Neuronal stem cell (in vitro differentiated cells): ENCODE measurements around the gene DNAH8.
"Not testable (repeated sequence)": the region's sequence is repeated elsewhere in the genome, so short reads cannot be mapped to it uniquely, and the experiment has no call there.

Experiments used
- DNase-seq: peaks from one replicate; pipeline ENCODE4 v3.0.0-alpha.2; 2013; ENCODE audit warnings: low spot score
- H2AFZ ChIP-seq: one replicate; pipeline ENCODE4 v1.6.1; 2013; ENCODE audit warnings: mild to moderate bottlenecking, low read length, inconsistent platforms
- H2AK5ac ChIP-seq: 2 replicates; pipeline ENCODE4 v1.6.1; 2013; ENCODE audit warnings: low read depth, mild to moderate bottlenecking, inconsistent platforms, low read length, moderate library complexity, mixed read lengths
- H2BK120ac ChIP-seq: 2 replicates; pipeline ENCODE4 v1.6.1; 2013; ENCODE audit warnings: low read depth, mild to moderate bottlenecking, inconsistent platforms, low read length, moderate library complexity, mixed read lengths
- H2BK12ac ChIP-seq: one replicate; pipeline ENCODE4 v1.6.1; 2013; ENCODE audit warnings: low read length, inconsistent platforms
- H2BK15ac ChIP-seq: 2 replicates; pipeline ENCODE4 v1.6.1; 2013; ENCODE audit warnings: mild to moderate bottlenecking, low read length, inconsistent platforms, mixed read lengths
- H2BK5ac ChIP-seq: one replicate; pipeline ENCODE4 v1.6.1; 2013; ENCODE audit warnings: inconsistent platforms, mild to moderate bottlenecking, low read length, moderate library complexity
- H3K14ac ChIP-seq: one replicate; pipeline ENCODE4 v1.6.1; 2013; ENCODE audit warnings: low read length, inconsistent platforms
- H3K18ac ChIP-seq: 2 replicates; pipeline ENCODE4 v1.6.1; 2013; ENCODE audit warnings: low read length, inconsistent platforms
- H3K23ac ChIP-seq: 2 replicates; pipeline ENCODE4 v1.6.1; 2013; ENCODE audit warnings: low read depth, mild to moderate bottlenecking, mixed read lengths, low read length, inconsistent platforms; ENCODE audit not compliant: poor library complexity
- H3K27ac ChIP-seq: replicated peaks from 3 replicates; pipeline ENCODE4 v1.5.1; 2013; ENCODE audit warnings: low read length, inconsistent platforms
- H3K27me3 ChIP-seq, 3 experiments: 2 replicates each; pipeline ENCODE4 v1.6.1; 2013; ENCODE audit warnings: low read length in 3 of 3, mild to moderate bottlenecking in 2 of 3, inconsistent platforms in 1 of 3, low read depth in 1 of 3, mixed read lengths in 1 of 3, moderate library complexity in 1 of 3; ENCODE audit not compliant: control insufficient read depth in 3 of 3, insufficient read depth in 3 of 3
- H3K36me3 ChIP-seq, 2 donors: replicated peaks in 1 of 2; 2 replicates each; pipeline ENCODE4 v1.6.1; 2013; ENCODE audit warnings: low read length in 2 of 2; ENCODE audit not compliant: control insufficient read depth in 2 of 2, insufficient read depth in 2 of 2
- H3K4ac ChIP-seq: 2 replicates; pipeline ENCODE4 v1.6.1; 2013; ENCODE audit warnings: inconsistent platforms, mild to moderate bottlenecking, low read length, moderate library complexity
- H3K4me1 ChIP-seq, 2 donors: 1 replicate in 1 of 2; 2 replicates in 1 of 2; pipeline ENCODE4 v1.6.1; 2013; ENCODE audit warnings: low read length in 2 of 2, low read depth in 1 of 2; ENCODE audit not compliant: control insufficient read depth in 2 of 2, insufficient read depth in 1 of 2
- H3K4me2 ChIP-seq: one replicate; pipeline ENCODE4 v1.6.1; 2013; ENCODE audit warnings: mild to moderate bottlenecking, low read length, inconsistent platforms; ENCODE audit not compliant: insufficient read depth, poor library complexity, severe bottlenecking
- H3K4me3 ChIP-seq, 2 donors: 2 replicates each; pipeline ENCODE4 v1.5.1; 2013; ENCODE audit warnings: low read length in 2 of 2, mild to moderate bottlenecking in 2 of 2, inconsistent platforms in 1 of 2, moderate library complexity in 1 of 2
- H3K79me1 ChIP-seq: one replicate; pipeline ENCODE4 v1.6.1; 2013; ENCODE audit warnings: low read depth, mild to moderate bottlenecking, inconsistent platforms, low read length, moderate library complexity
- H3K9ac ChIP-seq: one replicate; pipeline ENCODE4 v1.6.1; 2013; ENCODE audit warnings: mild to moderate bottlenecking, low read depth, low read length, inconsistent platforms; ENCODE audit not compliant: poor library complexity
- H3K9me3 ChIP-seq, 2 donors: replicated peaks in 1 of 2; 2 replicates each; pipeline versions ENCODE3 to v1.6.1; 2013; ENCODE audit warnings: low read length in 2 of 2, mild to moderate bottlenecking in 2 of 2, inconsistent platforms in 1 of 2, low read depth in 1 of 2, mixed read lengths in 1 of 2, moderate library complexity in 1 of 2; ENCODE audit not compliant: control insufficient read depth in 2 of 2, insufficient read depth in 1 of 2
- H4K8ac ChIP-seq: one replicate; pipeline ENCODE4 v1.6.1; 2013; ENCODE audit warnings: low read depth, mild to moderate bottlenecking, inconsistent platforms, low read length, moderate library complexity
- H4K91ac ChIP-seq: one replicate; pipeline ENCODE4 v1.6.1; 2013; ENCODE audit warnings: low read length, low read depth, mild to moderate bottlenecking, inconsistent platforms; ENCODE audit not compliant: poor library complexity
- WGBS, 2 donors: extraction: QIAGEN DNeasy Blood & Tissue Kit; methylation state at CpG; one replicate each; pipeline ENCODE4 v1.1.7; 2013; ENCODE audit warnings: missing lambda C conversion rate in 2 of 2, mixed read lengths in 1 of 2; ENCODE audit not compliant: insufficient read length in 2 of 2, insufficient replicate concordance in 1 of 2; ENCODE audit errors: extremely low coverage in 2 of 2; 5-methylcytosine and 5-hydroxymethylcytosine counted together

Gene DNAH8

DNA sequence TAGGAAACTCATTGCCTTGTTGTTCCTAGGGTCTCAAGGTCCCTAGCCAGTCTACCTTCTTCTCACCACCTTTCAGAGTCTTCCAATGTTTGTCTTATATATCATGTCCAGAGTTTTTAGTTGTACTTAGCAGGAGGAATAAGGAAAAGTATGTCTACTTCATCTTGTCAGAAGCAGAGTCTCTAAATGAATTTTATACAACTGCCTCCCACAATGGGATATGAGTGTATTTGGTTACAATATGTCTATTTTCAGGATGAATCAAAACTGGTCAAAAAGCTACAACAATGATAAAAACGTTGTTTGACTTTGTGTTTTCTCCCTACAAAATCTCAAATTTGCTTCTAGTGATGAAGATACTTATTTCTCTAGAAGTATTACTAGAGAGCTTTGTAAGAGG lies 19.2 kb upstream of the DNAH8 start:
- Histone ChIP-seq H3K23ac (no peak overlapping the region), H2AK5ac (no peak overlapping the region), H3K9ac (no peak overlapping the region), H3K14ac (no peak overlapping the region), H3K4me2 (no peak overlapping the region), H3K4me1 (no peaks in the 10 kb centered on the region), H2BK15ac (no peak overlapping the region), H2AFZ (no peak overlapping the region), H3K4ac (no peak overlapping the region), H3K27me3 (no peaks in the 10 kb centered on the region), H3K4me3 (no peak overlapping the region), H4K91ac (no peak overlapping the region), H3K18ac (no peak overlapping the region), H3K79me1 (peaks cover 3% of the 10 kb centered on the region), H3K27ac (no peak overlapping the region), H2BK5ac (no peak overlapping the region), H2BK120ac (no peak overlapping the region), H2BK12ac (no peak overlapping the region), H3K36me3 (peaks cover 11 to 71% of the 10 kb centered on the region in 2 donors), H4K8ac (no peak overlapping the region), H3K9me3 (peaks cover 7 to 64% of the 10 kb centered on the region in 2 donors)
- WGBS, 2 donors, result no CpG with 5 or more reads among the region's 1 CpG
- DNase-seq, result no peak

DNA sequence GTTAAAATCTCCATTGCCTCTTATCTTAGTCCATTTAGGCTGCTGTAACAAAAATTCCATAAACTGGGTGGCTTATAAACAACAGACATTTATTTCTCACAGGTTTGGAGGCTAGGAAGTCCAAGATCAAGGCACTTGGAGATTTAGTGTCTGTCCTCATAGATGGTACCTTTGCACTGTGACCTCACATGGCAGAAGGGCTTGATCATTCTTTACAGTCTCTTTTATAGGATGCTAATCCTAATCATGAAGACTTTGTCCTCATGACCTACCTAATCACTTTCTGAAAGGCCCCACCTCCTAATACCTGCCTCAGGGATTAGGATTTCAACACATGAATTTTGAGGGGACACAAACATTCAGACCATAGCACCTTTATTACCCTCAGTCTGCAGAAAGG lies 18.8 kb upstream of the DNAH8 start:
- Histone ChIP-seq H3K18ac (no peak overlapping the region), H3K27ac (no peak overlapping the region), H3K4me3 (no peak overlapping the region), H3K9ac (no peak overlapping the region), H2BK5ac (no peak overlapping the region), H2AFZ (no peak overlapping the region), H2BK120ac (no peak overlapping the region), H3K9me3 (peaks cover 8 to 68% of the 10 kb centered on the region in 2 donors), H3K14ac (no peak overlapping the region), H3K36me3 (peaks cover 12 to 75% of the 10 kb centered on the region in 2 donors), H4K8ac (no peak overlapping the region), H3K79me1 (peaks cover 3% of the 10 kb centered on the region), H3K23ac (no peak overlapping the region), H3K4me1 (no peaks in the 10 kb centered on the region), H2AK5ac (no peak overlapping the region), H3K4me2 (no peak overlapping the region), H4K91ac (no peak overlapping the region), H3K27me3 (no peaks in the 10 kb centered on the region), H3K4ac (no peak overlapping the region), H2BK15ac (no peak overlapping the region), H2BK12ac (no peak overlapping the region)
- no peak for DNase-seq

GRCh38 chr6:38697846-38698245 lies 17.3 kb upstream of the DNAH8 start:
- Histone ChIP-seq H3K4me1 (no peaks in the 10 kb centered on the region), H3K27ac (no peak overlapping the region), H2AK5ac (no peak overlapping the region), H3K9ac (no peak overlapping the region), H2BK5ac (no peak overlapping the region), H3K18ac (no peak overlapping the region), H3K14ac (no peak overlapping the region), H3K23ac (no peak overlapping the region), H3K79me1 (peaks cover 6% of the 10 kb centered on the region), H2BK15ac (no peak overlapping the region), H3K4me3 (no peak overlapping the region), H3K4me2 (no peak overlapping the region), H2BK120ac (no peak overlapping the region), H2BK12ac (no peak overlapping the region), H3K4ac (no peak overlapping the region), H3K9me3 (peaks cover 8 to 66% of the 10 kb centered on the region in 2 donors), H3K36me3 (peaks cover 12 to 72% of the 10 kb centered on the region in 2 donors), H4K91ac (no peak overlapping the region), H4K8ac (no peak overlapping the region), H3K27me3 (no peaks in the 10 kb centered on the region), H2AFZ (no peak overlapping the region)
- no peak for DNase-seq
- 100% methylated on average over 2 of the region's 3 CpGs; no CpG with 5 or more reads in 1 of the 2 donors for WGBS, 2 donors

- H2AFZ ChIP-seq, H3K27me3 ChIP-seq, H2BK120ac ChIP-seq, H3K4me1 ChIP-seq, H2BK15ac ChIP-seq, H3K4me3 ChIP-seq, H2BK5ac ChIP-seq, H3K23ac ChIP-seq, H3K18ac ChIP-seq, H2AK5ac ChIP-seq, H3K9ac ChIP-seq, H2BK12ac ChIP-seq, H4K8ac ChIP-seq, H3K14ac ChIP-seq, H3K27ac ChIP-seq, H3K4ac ChIP-seq, H3K79me1 ChIP-seq, H4K91ac ChIP-seq, H3K4me2 ChIP-seq, DNase-seq: not testable (repeated sequence)
- no CpG with 5 or more reads among the region's 3 CpGs for WGBS, 2 donors
- Histone ChIP-seq H3K36me3 (peaks cover 12 to 58% of the 10 kb centered on the region in 2 donors), H3K9me3 (peaks cover 8 to 54% of the 10 kb centered on the region in 2 donors)
Measured at GRCh38 chr6:38699702-38700101, 15.4 kb upstream of the DNAH8 start.
